Middle frontal gyrus (tissue), 1 donor: ENCODE measurements around the gene TPBG.

Experiments used
- DNase-seq: peaks from one replicate; pipeline ENCODE4 v3.0.0-alpha.2; 2015; ENCODE audit warnings: low spot score; ENCODE audit errors: extremely low spot score

Gene TPBG

GRCh38 chr6:82363428-82364086, at the start of gene TPBG:
TSS of gene TPBG (plus strand) at chr6:82363817. CDS start at chr6:82364962, 1,145 bp downstream.
- no peak for DNase-seq

- no peak for DNase-seq
Measured at GRCh38 chr6:82322386-82322785, 41.2 kb upstream of the TPBG start.

GRCh38 chr6:82329766-82330165, 33.9 kb upstream of the TPBG start:
- no peak for DNase-seq

GRCh38 chr6:82330171-82330804, 33.3 kb upstream of the TPBG start:
- no peak for DNase-seq

- no peak for DNase-seq
Measured at GRCh38 chr6:82331031-82331773, 32.4 kb upstream of the TPBG start.

GRCh38 chr6:82333781-82334180, 29.8 kb upstream of the TPBG start:
- no peak for DNase-seq

- no peak for DNase-seq
Measured at GRCh38 chr6:82337688-82338257, 25.8 kb upstream of the TPBG start.

- DNase-seq, result no peak
Measured at GRCh38 chr6:82348130-82348529, 15.5 kb upstream of the TPBG start.

GRCh38 chr6:82353848-82354247, 9.8 kb upstream of the TPBG start:
- no peak for DNase-seq

GRCh38 chr6:82360552-82360951, 3.1 kb upstream of the TPBG start:
- DNase-seq, result no peak

GRCh38 chr6:82361631-82362030, 2.0 kb upstream of the TPBG start:
- no peak for DNase-seq

- no peak for DNase-seq
Measured at GRCh38 chr6:82362144-82362543, 1.5 kb upstream of the TPBG start.

GRCh38 chr6:82362878-82363427, 664 bp upstream of the TPBG start:
- no peak for DNase-seq

- no peak for DNase-seq
Measured at GRCh38 chr6:82364087-82365015, 734 bp downstream of the TPBG start.

- no peak for DNase-seq
Measured at GRCh38 chr6:82365016-82365795, 1.6 kb downstream of the TPBG start.

GRCh38 chr6:82367704-82368103, 4.1 kb downstream of the TPBG start:
- DNase-seq, result no peak

- no peak for DNase-seq
Measured at GRCh38 chr6:82370788-82371187, 7.2 kb downstream of the TPBG start.

- no peak for DNase-seq
Measured at GRCh38 chr6:82371799-82372546, 8.4 kb downstream of the TPBG start.

- DNase-seq, result no peak
Measured at GRCh38 chr6:82372656-82373055, 9.0 kb downstream of the TPBG start.
